Naive B cell (primary cell): ENCODE results near the gene CDY2A. TPM values are rescaled to one million over a fixed set of nuclear protein-coding genes. Genes with fewer than 3 reads are reported as not detected.
"Not testable (repeated sequence)": the region's sequence is repeated elsewhere in the genome, so short reads cannot be mapped to it uniquely, and the experiment has no call there.

Experiments
- ATAC-seq, 2 donors: fragments of 150-1000 bp; cut with Tn5 transposase; 2 replicates each; pipeline ENCODE4 v1.10.0; 2021; ENCODE audit warnings: low read depth in 2 of 2, mild to moderate bottlenecking in 2 of 2, moderate library complexity in 2 of 2
- DNase-seq: peaks from one replicate; pipeline ENCODE4 v3.0.0; 2022
- H3K27ac Mint-ChIP-seq, 6 donors: one replicate each; pipeline ENCODE4 v1.8.0; 2020 to 2022; ENCODE audit warnings: mild to moderate bottlenecking in 6 of 6, mixed read lengths in 6 of 6, moderate library complexity in 5 of 6, inconsistent platforms in 2 of 6
- H3K27me3 Mint-ChIP-seq, 3 donors: one replicate each; pipeline ENCODE4 v1.8.0; 2021 to 2022; ENCODE audit warnings: mixed read lengths in 3 of 3, mild to moderate bottlenecking in 1 of 3
- H3K36me3 Mint-ChIP-seq, 2 donors: one replicate each; pipeline ENCODE4 v1.8.0; 2020 to 2022; ENCODE audit warnings: mixed read lengths in 2 of 2, inconsistent platforms in 1 of 2, mild to moderate bottlenecking in 1 of 2
- H3K4me1 Mint-ChIP-seq, 3 donors: one replicate each; pipeline ENCODE4 v1.8.0; 2020 to 2022; ENCODE audit warnings: mixed read lengths in 3 of 3, inconsistent platforms in 1 of 3, mild to moderate bottlenecking in 1 of 3, moderate library complexity in 1 of 3
- H3K4me3 Mint-ChIP-seq, 8 donors: one replicate each; pipeline ENCODE4 v1.8.0; 2020 to 2022; ENCODE audit warnings: mild to moderate bottlenecking in 8 of 8, mixed read lengths in 8 of 8, moderate library complexity in 8 of 8, inconsistent platforms in 2 of 8
- H3K9me3 Mint-ChIP-seq, 7 donors: one replicate each; pipeline ENCODE4 v1.8.0; 2020 to 2022; ENCODE audit warnings: mixed read lengths in 7 of 7, mild to moderate bottlenecking in 5 of 7, inconsistent platforms in 2 of 7, moderate library complexity in 1 of 7
- polyA plus RNA-seq, 6 donors: library from polyadenylated mRNA; unstranded; fragments of 300-500 nt; fragmentation: Illumina TruSeq; gene quantifications; one replicate each; pipeline ENCODE4 v1.2.3, GENCODE V29; 2021; ENCODE audit warnings: low read depth in 6 of 6

CDY2A gene
- not detected for polyA plus RNA-seq

DNA sequence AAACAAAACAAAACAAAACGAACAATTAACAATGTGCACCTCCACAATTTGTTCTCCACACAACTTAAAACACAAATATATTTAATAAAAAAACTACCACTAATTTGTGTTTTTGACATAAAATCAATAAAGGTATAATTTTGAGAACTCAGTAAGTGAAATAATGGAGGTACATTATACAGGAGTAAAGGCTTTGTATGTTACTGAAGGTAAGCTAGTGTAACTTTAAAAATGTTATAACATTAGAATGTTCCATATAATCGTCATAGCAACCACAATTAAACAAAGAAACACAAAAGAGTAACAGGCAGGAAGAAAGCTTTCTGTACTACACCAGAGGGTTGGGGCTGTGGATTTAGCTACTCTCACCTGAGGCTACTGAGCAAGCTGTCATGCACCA lies at the start of gene CDY2A:
Gene CDY2A, plus strand, starts transcription at position 301 of the 400 bp plus-strand sequence. CDS start 328 bp downstream, outside the sequence.
- DNase-seq, H3K27me3 Mint-ChIP-seq, H3K4me1 Mint-ChIP-seq, H3K27ac Mint-ChIP-seq, H3K9me3 Mint-ChIP-seq, H3K36me3 Mint-ChIP-seq, ATAC-seq, H3K4me3 Mint-ChIP-seq: not testable (repeated sequence)

- not testable (repeated sequence) for ATAC-seq, H3K27me3 Mint-ChIP-seq, H3K4me3 Mint-ChIP-seq, H3K36me3 Mint-ChIP-seq, H3K4me1 Mint-ChIP-seq, DNase-seq, H3K9me3 Mint-ChIP-seq, H3K27ac Mint-ChIP-seq
These were observed 28.0 kb upstream of the CDY2A start for GRCh38 chrY:17997586-17997985.

DNA sequence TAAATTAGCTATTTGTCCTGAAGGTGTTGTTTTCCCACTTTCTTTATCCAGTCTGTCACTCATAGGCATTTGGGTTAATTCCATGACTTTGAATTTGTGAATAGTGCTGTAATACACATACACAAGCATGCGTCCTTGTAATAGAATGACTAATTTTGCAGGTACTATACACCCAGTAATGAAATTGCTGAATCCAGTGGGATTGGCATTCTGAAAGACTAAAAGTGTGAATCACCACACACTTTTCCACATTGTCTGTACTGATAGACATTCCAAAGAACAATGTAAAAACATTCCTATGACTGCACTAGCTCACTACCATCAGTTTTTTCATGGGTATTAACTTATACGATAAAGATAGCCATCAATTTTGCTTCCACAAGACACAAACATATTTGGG lies 27.3 kb upstream of the CDY2A start:
- H3K9me3 Mint-ChIP-seq, ATAC-seq, H3K27me3 Mint-ChIP-seq: not testable (repeated sequence)

GRCh38 chrY:18023897-18024296 lies 1.7 kb upstream of the CDY2A start:
- not testable (repeated sequence) for H3K4me3 Mint-ChIP-seq, H3K9me3 Mint-ChIP-seq, ATAC-seq, H3K27ac Mint-ChIP-seq, H3K36me3 Mint-ChIP-seq, H3K27me3 Mint-ChIP-seq, H3K4me1 Mint-ChIP-seq, DNase-seq

More for the DNA sequence above, 27.3 kb upstream of the CDY2A start:
- H3K4me1 Mint-ChIP-seq, H3K4me3 Mint-ChIP-seq, H3K27ac Mint-ChIP-seq, H3K36me3 Mint-ChIP-seq, DNase-seq: not testable (repeated sequence)

DNA sequence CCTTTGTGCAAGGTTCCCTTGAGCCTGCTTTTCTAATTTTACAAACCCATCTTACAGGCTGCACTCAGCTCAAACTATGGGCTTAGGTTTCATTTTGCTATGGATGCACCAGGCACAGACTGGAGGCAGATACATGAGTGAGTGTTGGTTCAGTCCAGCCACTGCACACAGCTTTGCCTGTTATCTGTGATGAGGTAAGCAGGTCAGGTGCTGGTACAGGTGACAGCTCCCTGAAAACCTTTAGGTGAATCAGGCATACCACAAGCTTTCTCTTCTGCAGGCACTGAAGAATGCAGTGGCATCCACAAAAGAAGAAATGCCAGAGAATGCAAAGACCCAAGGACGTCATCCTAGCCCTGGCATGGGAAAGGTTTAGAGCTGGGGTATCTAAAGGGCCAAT lies 3.3 kb downstream of the CDY2A start:
- H3K36me3 Mint-ChIP-seq, H3K4me3 Mint-ChIP-seq, ATAC-seq, H3K9me3 Mint-ChIP-seq, H3K4me1 Mint-ChIP-seq, DNase-seq, H3K27me3 Mint-ChIP-seq, H3K27ac Mint-ChIP-seq: not testable (repeated sequence)

DNA sequence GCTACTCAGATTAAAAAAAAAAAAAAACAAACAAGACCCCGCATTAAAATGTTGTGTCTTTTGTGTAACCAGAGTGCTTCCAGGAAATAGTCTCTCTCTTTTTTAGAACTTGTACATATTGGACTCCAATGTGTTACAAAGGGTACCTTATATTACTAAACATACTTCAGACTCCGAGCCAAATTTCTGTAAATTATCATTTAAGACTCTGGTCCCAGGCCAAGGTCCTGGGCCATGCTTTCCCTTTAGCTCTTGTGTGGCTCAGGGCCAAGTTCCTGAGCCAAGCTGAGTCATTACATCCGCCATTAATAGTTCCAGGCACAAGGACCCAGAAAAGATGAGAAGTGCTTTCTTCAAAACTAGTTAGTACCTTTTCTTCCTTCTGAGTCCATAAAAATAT lies 4.6 kb downstream of the CDY2A start:
- not testable (repeated sequence) for DNase-seq, H3K36me3 Mint-ChIP-seq, H3K9me3 Mint-ChIP-seq, ATAC-seq, H3K27me3 Mint-ChIP-seq, H3K4me3 Mint-ChIP-seq, H3K4me1 Mint-ChIP-seq, H3K27ac Mint-ChIP-seq

- not testable (repeated sequence) for H3K36me3 Mint-ChIP-seq, H3K4me1 Mint-ChIP-seq, ATAC-seq, H3K9me3 Mint-ChIP-seq, H3K4me3 Mint-ChIP-seq, DNase-seq, H3K27ac Mint-ChIP-seq, H3K27me3 Mint-ChIP-seq
These were observed 8.7 kb downstream of the CDY2A start for GRCh38 chrY:18034100-18034814.

DNA sequence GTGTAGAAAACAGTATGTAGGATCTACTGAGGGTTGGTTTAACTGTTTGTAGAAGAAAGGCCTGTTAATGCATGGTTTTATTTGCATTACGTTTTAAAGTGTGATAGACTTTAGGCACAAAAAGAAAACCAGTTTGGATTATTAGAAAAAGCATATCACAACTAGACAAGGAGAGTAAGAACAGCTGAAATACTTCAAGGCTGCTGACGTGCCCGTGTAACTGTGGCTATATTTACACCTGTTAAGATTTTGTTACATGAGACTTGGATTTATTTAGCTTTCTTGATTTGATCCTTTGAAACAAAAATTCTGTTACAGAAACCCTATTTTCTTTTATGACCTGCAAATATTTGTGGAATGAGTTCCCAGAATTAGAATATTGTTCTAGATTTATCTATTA lies 9.3 kb downstream of the CDY2A start:
- DNase-seq, H3K27me3 Mint-ChIP-seq, H3K9me3 Mint-ChIP-seq, H3K36me3 Mint-ChIP-seq, H3K4me1 Mint-ChIP-seq, H3K27ac Mint-ChIP-seq, H3K4me3 Mint-ChIP-seq, ATAC-seq: not testable (repeated sequence)

DNA sequence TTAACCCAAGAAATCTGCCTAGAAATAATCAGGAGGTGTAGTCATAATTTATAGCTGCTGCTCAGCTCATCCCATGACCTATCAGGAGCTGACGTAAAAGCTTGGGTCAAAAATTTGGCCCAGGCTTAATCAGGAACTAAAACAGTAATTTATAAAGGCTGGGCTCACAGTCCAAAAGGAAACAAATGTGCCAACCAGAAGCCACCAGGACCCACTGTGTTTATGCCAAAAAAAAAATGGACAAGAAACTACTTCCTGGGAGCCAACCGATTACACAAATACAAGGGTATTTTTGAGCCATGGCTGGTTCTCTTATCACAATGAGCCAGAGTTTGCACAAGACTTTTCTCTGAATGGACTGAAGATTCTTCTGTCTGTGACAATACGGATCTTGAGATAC lies 19.4 kb downstream of the CDY2A start:
- not testable (repeated sequence) for H3K27ac Mint-ChIP-seq, H3K4me3 Mint-ChIP-seq, DNase-seq, H3K36me3 Mint-ChIP-seq, H3K4me1 Mint-ChIP-seq, ATAC-seq, H3K9me3 Mint-ChIP-seq, H3K27me3 Mint-ChIP-seq

- H3K9me3 Mint-ChIP-seq, H3K36me3 Mint-ChIP-seq, DNase-seq, ATAC-seq, H3K27me3 Mint-ChIP-seq, H3K4me3 Mint-ChIP-seq, H3K27ac Mint-ChIP-seq, H3K4me1 Mint-ChIP-seq: not testable (repeated sequence)
These were observed 22.8 kb downstream of the CDY2A start for GRCh38 chrY:18048149-18049040.

DNA sequence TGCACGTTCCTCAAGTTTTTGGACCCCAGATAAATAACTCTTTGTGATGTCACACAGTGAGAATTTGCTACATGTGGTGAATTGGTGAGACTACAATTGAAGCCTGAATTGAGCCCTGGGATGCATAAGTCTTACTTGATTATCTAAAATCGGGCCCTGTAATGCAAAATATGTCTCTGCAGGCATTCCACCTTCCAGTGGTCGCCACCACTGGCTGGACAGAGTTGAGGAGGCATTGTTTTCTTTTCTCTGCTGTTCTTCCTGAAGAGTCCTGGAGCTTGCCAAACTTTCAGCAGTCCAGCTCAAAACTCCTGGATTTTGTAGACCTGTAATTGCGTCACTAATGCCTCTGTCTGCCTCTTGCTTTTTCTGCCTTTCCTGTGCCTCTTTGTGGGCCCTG lies 23.5 kb downstream of the CDY2A start:
- not testable (repeated sequence) for ATAC-seq, DNase-seq, H3K27ac Mint-ChIP-seq, H3K9me3 Mint-ChIP-seq, H3K36me3 Mint-ChIP-seq, H3K4me1 Mint-ChIP-seq, H3K4me3 Mint-ChIP-seq, H3K27me3 Mint-ChIP-seq

GRCh38 chrY:18056473-18056872 lies 30.9 kb downstream of the CDY2A start:
- DNase-seq, H3K4me1 Mint-ChIP-seq, H3K9me3 Mint-ChIP-seq, ATAC-seq, H3K4me3 Mint-ChIP-seq, H3K27me3 Mint-ChIP-seq, H3K36me3 Mint-ChIP-seq, H3K27ac Mint-ChIP-seq: not testable (repeated sequence)

GRCh38 chrY:18073464-18073863 lies 47.9 kb downstream of the CDY2A start:
- H3K27me3 Mint-ChIP-seq, H3K4me3 Mint-ChIP-seq, H3K36me3 Mint-ChIP-seq, DNase-seq, ATAC-seq, H3K9me3 Mint-ChIP-seq, H3K27ac Mint-ChIP-seq, H3K4me1 Mint-ChIP-seq: not testable (repeated sequence)
